ENCODE measurements around the gene DBN1.
"Not testable (repeated sequence)": the region's sequence is repeated elsewhere in the genome, so short reads cannot be mapped to it uniquely, and the experiment has no call there.

The DBN1 gene

DNA sequence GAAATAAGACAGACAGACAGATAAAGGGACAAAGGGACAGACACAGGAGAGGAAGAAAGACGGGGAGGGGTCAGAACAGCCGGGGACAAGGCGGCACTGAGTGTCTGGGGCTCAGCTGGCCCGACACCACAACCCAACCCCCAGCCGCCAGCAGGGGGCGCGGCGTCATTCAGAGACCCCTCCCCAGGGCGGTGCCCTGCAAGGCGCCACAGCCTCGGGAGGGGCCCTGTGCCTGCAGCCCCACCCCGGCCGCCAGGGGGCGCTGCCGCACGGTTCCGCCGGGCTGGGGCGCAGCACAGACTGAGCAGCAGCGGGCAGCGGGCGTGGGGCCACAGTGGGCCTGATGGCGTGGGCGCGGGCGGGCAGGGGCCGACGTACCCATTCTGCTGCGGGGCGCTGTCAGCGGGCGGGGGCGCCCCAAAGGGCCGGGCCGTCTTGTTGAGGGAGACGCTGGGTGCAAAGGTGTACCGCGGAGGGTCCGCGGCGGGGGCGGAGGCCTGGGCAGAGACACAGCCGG lies 18.1 kb upstream of the DBN1 start:
- no peak overlapping the region for H3K4me3 ChIP-seq (ENCODE audit: low read depth in 1 of 2, low read length in 2 of 2)
- no peaks in the 10 kb centered on the region for H3K27me3 ChIP-seq (ENCODE audit: control insufficient read depth in 1 of 2, insufficient read depth in 2 of 2, low read length in 2 of 2)
- H3K36me3 ChIP-seq (ENCODE audit: control insufficient read depth in 1 of 2, insufficient read depth in 2 of 2, low read length in 2 of 2), result peaks cover 6 to 13% of the 10 kb centered on the region in 2 donors
- H3K9ac ChIP-seq (ENCODE audit: low read depth in 1 of 2, low read length in 2 of 2), result no peak overlapping the region
- H3K4me1 ChIP-seq (ENCODE audit: control insufficient read depth in 1 of 2, insufficient read depth in 2 of 2, low read length in 2 of 2), result peaks cover 6 to 29% of the 10 kb centered on the region in 2 donors
- no peaks in the 10 kb centered on the region for H3K9me3 ChIP-seq (ENCODE audit: control insufficient read depth in 1 of 2, low read length in 2 of 2)
- H3K27ac ChIP-seq (ENCODE audit: low read depth, low read length), result no peak overlapping the region

DNA sequence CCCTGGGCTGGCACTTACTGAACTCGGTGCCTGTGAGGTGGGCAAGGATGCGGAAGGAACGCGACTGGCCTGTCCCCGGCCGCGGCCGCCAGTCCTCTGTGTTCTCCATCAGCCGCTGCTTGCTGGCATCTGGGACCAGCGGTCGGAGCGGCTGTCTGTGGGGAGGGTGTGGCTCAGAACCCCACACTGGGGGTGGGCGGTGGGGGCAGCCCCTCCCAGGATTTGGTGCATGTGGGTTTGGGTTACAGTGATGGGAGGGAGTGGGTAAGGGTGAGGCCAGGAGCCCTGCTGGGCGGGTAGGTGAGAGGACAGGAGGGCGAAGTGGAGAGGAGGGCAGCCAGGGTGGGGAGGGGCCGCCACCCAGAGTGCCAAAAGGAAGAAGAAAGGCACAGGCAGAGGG lies 17.6 kb upstream of the DBN1 start:
- Histone ChIP-seq H3K27ac (ENCODE audit: low read depth, low read length) (no peak overlapping the region), H3K36me3 (ENCODE audit: control insufficient read depth in 1 of 2, insufficient read depth in 2 of 2, low read length in 2 of 2) (peaks cover 6 to 13% of the 10 kb centered on the region in 2 donors), H3K4me1 (ENCODE audit: control insufficient read depth in 1 of 2, insufficient read depth in 2 of 2, low read length in 2 of 2) (peaks cover 6 to 24% of the 10 kb centered on the region in 2 donors), H3K4me3 (ENCODE audit: low read depth in 1 of 2, low read length in 2 of 2) (no peak overlapping the region), H3K9ac (ENCODE audit: low read depth in 1 of 2, low read length in 2 of 2) (no peak overlapping the region), H3K27me3 (ENCODE audit: control insufficient read depth in 1 of 2, insufficient read depth in 2 of 2, low read length in 2 of 2) (no peaks in the 10 kb centered on the region), H3K9me3 (ENCODE audit: control insufficient read depth in 1 of 2, low read length in 2 of 2) (no peaks in the 10 kb centered on the region)

DNA sequence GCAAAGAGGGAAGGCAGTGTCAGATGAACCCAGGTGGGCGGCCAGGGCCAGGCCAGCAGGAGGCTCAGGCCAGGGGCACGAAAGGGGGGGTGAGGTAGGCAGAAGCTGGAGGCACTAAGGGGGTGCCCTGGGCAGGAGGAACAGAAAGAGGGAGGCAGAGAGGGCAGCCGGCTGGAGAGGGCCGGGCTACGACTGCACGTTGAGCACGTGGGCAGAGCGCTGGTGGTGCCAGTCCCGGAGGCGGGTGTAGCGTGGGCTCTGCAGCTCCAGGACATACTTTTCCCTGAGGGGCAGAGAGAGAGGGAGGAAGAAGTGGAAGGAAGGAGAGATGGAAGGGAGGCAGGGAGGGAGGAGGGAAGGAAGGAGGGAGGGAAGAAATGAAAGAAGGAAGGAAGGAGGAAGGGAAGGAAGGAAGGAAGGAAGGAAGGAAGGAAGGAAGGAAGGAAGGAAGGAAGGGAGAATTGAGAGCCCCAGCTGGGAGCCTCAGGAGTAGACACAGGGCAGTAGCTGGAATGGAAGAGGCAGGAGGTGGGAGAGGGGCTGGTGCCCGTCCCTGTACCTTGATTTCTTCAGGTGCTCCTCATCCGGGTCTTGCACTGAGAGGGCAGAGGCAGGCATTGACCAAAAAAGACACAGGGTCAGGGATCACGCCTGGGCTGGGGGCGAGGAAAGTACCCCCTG lies 17.0 kb upstream of the DBN1 start:
- H3K4me3 ChIP-seq (ENCODE audit: low read depth in 1 of 2, low read length in 2 of 2), result no peak overlapping the region
- H3K27ac ChIP-seq (ENCODE audit: low read depth, low read length), result no peak overlapping the region
- H3K9me3 ChIP-seq (ENCODE audit: control insufficient read depth in 1 of 2, low read length in 2 of 2), result no peaks in the 10 kb centered on the region
- H3K4me1 ChIP-seq (ENCODE audit: control insufficient read depth in 1 of 2, insufficient read depth in 2 of 2, low read length in 2 of 2), result peaks cover 6 to 19% of the 10 kb centered on the region in 2 donors
- H3K27me3 ChIP-seq (ENCODE audit: control insufficient read depth in 1 of 2, insufficient read depth in 2 of 2, low read length in 2 of 2), result no peaks in the 10 kb centered on the region
- H3K36me3 ChIP-seq (ENCODE audit: control insufficient read depth in 1 of 2, insufficient read depth in 2 of 2, low read length in 2 of 2), result peaks cover 6 to 13% of the 10 kb centered on the region in 2 donors
- H3K9ac ChIP-seq (ENCODE audit: low read depth in 1 of 2, low read length in 2 of 2), result no peak overlapping the region

DNA sequence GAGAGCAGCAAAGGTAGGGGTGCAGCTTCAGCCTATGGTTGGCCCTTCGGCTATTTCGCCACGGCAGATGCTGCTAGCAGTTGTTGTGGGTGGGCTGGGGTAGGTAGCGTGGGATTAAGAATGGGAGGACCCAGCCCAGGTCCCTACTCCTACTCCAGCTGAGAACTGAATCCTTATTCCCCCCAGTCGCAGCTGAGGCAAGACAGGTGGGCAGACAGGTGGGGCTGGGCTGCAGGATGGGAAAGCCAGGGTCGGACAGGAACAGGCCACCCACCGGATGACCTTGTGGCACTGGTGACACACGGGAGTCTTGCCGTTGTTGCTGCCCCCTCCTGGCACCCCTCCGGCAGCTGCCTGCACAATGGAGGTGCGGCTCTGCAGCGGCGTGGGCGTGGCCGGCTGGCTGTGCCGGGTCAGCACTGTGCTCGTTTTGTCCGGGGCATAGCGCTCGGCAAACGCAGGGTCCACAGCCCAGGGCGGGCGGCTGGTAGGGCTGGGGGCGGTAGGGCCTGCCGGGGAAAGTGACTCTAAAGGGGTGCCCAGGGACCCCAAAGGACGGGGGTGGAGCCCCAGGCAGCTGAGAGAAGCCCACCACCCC lies 15.8 kb upstream of the DBN1 start:
- H3K4me1 ChIP-seq (ENCODE audit: control insufficient read depth in 1 of 2, insufficient read depth in 2 of 2, low read length in 2 of 2), result peaks cover 0 to 9% of the 10 kb centered on the region in 2 donors
- no peak overlapping the region for H3K27ac ChIP-seq (ENCODE audit: low read depth, low read length)
- peaks cover 6 to 13% of the 10 kb centered on the region in 2 donors for H3K36me3 ChIP-seq (ENCODE audit: control insufficient read depth in 1 of 2, insufficient read depth in 2 of 2, low read length in 2 of 2)

DNA sequence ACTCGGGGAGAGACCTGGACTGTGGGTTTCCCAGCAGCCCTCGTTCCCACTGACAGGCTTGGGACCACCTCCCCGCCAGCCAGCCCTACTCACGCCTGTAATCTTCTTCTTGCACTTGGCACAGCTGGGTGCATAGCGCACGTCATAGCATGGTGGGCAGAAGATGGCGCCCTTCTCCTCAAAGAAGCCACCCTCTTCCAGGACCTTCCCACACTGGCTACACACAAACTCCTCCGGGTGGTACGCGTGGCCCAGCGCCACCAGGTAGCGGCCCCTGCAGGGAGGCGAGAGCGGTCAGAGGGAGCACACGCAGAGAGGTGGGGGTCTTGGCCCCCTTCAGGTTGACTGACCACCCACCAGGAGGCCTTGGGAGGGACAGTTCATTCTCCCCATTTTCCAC lies 14.5 kb upstream of the DBN1 start:
- no peak overlapping the region for H3K27ac ChIP-seq (ENCODE audit: low read depth, low read length)
- H3K9me3 ChIP-seq (ENCODE audit: control insufficient read depth in 1 of 2, low read length in 2 of 2), result no peaks in the 10 kb centered on the region
- no peaks in the 10 kb centered on the region for H3K27me3 ChIP-seq (ENCODE audit: control insufficient read depth in 1 of 2, insufficient read depth in 2 of 2, low read length in 2 of 2)
- peaks cover 6 to 19% of the 10 kb centered on the region in 2 donors for H3K36me3 ChIP-seq (ENCODE audit: control insufficient read depth in 1 of 2, insufficient read depth in 2 of 2, low read length in 2 of 2)
- no peak overlapping the region for H3K9ac ChIP-seq (ENCODE audit: low read depth in 1 of 2, low read length in 2 of 2)
- peaks cover 0 to 4% of the 10 kb centered on the region in 2 donors for H3K4me1 ChIP-seq (ENCODE audit: control insufficient read depth in 1 of 2, insufficient read depth in 2 of 2, low read length in 2 of 2)
- H3K4me3 ChIP-seq (ENCODE audit: low read depth in 1 of 2, low read length in 2 of 2), result no peak overlapping the region

More for the DNA sequence above, 15.8 kb upstream of the DBN1 start:
- Histone ChIP-seq H3K4me3 (ENCODE audit: low read depth in 1 of 2, low read length in 2 of 2) (no peak overlapping the region), H3K9me3 (ENCODE audit: control insufficient read depth in 1 of 2, low read length in 2 of 2) (no peaks in the 10 kb centered on the region), H3K27me3 (ENCODE audit: control insufficient read depth in 1 of 2, insufficient read depth in 2 of 2, low read length in 2 of 2) (no peaks in the 10 kb centered on the region), H3K9ac (ENCODE audit: low read depth in 1 of 2, low read length in 2 of 2) (no peak overlapping the region)

DNA sequence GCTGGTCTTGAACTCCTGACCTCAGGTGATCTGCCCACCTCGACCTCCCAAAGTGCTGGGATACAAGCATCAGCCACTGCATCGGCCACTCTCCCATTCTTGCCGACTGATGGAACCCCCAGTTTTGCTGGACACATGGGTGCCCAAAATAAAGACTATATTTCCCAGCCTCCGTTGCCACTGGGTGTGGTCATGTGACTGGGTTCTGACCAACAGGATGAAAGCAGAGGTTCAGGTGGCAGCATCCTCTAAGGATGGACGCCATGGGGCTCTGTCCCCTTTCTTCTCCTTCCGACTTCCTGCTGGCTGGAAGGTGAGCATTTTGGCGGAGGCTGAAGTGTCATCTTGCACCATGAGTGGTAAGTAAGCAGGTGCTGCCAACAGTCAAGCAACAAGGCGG lies 13.7 kb upstream of the DBN1 start:
- no peak overlapping the region for H3K27ac ChIP-seq (ENCODE audit: low read depth, low read length)
- H3K4me1 ChIP-seq (ENCODE audit: control insufficient read depth in 1 of 2, insufficient read depth in 2 of 2, low read length in 2 of 2), result peaks cover 0 to 4% of the 10 kb centered on the region in 2 donors
- no peaks in the 10 kb centered on the region for H3K27me3 ChIP-seq (ENCODE audit: control insufficient read depth in 1 of 2, insufficient read depth in 2 of 2, low read length in 2 of 2)
- peaks cover 6 to 19% of the 10 kb centered on the region in 2 donors for H3K36me3 ChIP-seq (ENCODE audit: control insufficient read depth in 1 of 2, insufficient read depth in 2 of 2, low read length in 2 of 2)
- H3K9me3 ChIP-seq (ENCODE audit: control insufficient read depth in 1 of 2, low read length in 2 of 2), result no peaks in the 10 kb centered on the region
- no peak overlapping the region for H3K9ac ChIP-seq (ENCODE audit: low read depth in 1 of 2, low read length in 2 of 2)
- H3K4me3 ChIP-seq (ENCODE audit: low read depth in 1 of 2, low read length in 2 of 2), result no peak overlapping the region

DNA sequence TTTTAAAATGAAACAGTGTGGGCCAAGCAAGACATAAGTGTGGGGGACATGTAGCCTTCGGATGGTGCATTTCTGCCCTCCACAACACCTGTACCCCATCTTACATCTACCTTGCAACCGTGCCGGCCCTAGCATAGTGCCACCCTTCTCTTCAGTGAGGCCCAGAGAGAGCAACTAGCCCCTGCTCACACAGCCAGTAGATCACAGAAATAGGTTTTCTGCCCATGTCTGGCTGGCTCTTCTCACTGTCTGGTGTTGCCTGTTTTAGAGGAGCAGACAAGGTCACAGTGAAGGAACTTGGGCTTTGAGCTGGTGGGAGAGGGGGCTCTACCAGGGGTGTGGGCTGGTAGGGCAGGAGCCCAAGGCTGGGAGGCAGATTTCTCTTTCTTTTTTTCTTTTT lies 12.8 kb upstream of the DBN1 start:
- Histone ChIP-seq H3K36me3 (ENCODE audit: control insufficient read depth in 1 of 2, insufficient read depth in 2 of 2, low read length in 2 of 2) (peaks cover 6 to 19% of the 10 kb centered on the region in 2 donors), H3K4me1 (ENCODE audit: control insufficient read depth in 1 of 2, insufficient read depth in 2 of 2, low read length in 2 of 2) (peaks cover 0 to 4% of the 10 kb centered on the region in 2 donors), H3K9ac (ENCODE audit: low read depth in 1 of 2, low read length in 2 of 2) (no peak overlapping the region), H3K9me3 (ENCODE audit: control insufficient read depth in 1 of 2, low read length in 2 of 2) (no peaks in the 10 kb centered on the region), H3K27ac (ENCODE audit: low read depth, low read length) (no peak overlapping the region), H3K27me3 (ENCODE audit: control insufficient read depth in 1 of 2, insufficient read depth in 2 of 2, low read length in 2 of 2) (no peaks in the 10 kb centered on the region), H3K4me3 (ENCODE audit: low read depth in 1 of 2, low read length in 2 of 2) (no peak overlapping the region)

DNA sequence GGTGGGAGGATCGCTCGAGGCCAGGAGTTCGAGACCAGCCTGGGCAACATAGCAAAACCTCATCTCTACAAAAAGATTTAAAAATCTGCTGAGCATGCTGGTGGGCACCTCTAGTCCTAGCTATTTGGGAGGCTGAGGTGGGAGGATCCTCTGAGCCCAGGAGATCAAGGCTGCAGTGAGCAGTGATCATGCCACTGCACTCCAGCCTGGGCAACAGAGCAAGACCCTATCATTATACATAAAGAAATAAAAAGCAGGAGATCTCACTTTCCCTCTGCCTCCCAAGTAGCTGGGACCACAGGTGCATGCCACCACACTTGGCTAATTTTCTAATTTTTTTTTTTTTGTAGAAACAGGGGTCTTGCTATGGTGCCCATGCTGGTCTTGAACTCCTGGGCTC lies 12.3 kb upstream of the DBN1 start:
- not testable (repeated sequence) for H3K4me3 ChIP-seq (ENCODE audit: low read depth in 1 of 2, low read length in 2 of 2); H3K9ac ChIP-seq (ENCODE audit: low read depth in 1 of 2, low read length in 2 of 2); H3K27ac ChIP-seq (ENCODE audit: low read depth, low read length); H3K4me1 ChIP-seq (ENCODE audit: control insufficient read depth in 1 of 2, insufficient read depth in 2 of 2, low read length in 2 of 2); H3K27me3 ChIP-seq (ENCODE audit: control insufficient read depth in 1 of 2, insufficient read depth in 2 of 2, low read length in 2 of 2); H3K9me3 ChIP-seq (ENCODE audit: control insufficient read depth in 1 of 2, low read length in 2 of 2)
- peaks cover 6 to 19% of the 10 kb centered on the region in 2 donors for H3K36me3 ChIP-seq (ENCODE audit: control insufficient read depth in 1 of 2, insufficient read depth in 2 of 2, low read length in 2 of 2)

DNA sequence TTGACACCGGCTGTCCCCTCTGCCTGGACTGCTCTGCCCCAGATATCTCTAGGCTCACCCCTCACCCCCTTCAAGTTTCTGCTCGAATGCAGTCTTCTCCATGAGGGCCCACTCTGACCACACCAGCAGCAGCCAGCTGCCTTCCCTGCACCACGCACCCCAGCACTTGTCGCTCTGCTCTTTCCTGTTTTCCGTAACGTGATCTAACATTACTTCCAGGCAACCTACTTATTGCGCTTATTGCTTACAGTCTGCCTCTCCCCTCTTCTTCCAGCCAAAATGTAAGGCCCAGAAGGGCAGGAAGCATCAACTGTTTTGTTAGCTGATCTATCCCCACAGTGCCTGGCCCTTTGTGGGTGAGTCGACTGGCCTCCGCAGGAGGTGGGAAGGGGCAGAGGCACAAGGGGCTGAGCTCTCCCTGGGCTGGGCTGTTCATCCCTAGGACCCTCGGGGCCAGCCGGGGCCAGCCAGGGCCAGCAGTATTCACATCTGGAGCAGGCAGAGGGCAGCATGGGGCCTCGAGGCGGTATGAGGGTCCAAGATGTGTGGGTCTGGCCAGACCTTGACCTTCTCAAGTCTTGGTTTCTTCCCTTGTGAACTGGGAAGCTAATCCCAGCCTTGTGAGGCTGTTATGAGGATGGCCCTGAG lies 11.6 kb upstream of the DBN1 start:
- H3K9ac ChIP-seq (ENCODE audit: low read depth in 1 of 2, low read length in 2 of 2), result no peak overlapping the region
- H3K27ac ChIP-seq (ENCODE audit: low read depth, low read length), result no peak overlapping the region
- no peak overlapping the region for H3K4me3 ChIP-seq (ENCODE audit: low read depth in 1 of 2, low read length in 2 of 2)
- no peaks in the 10 kb centered on the region for H3K27me3 ChIP-seq (ENCODE audit: control insufficient read depth in 1 of 2, insufficient read depth in 2 of 2, low read length in 2 of 2)
- no peaks in the 10 kb centered on the region for H3K9me3 ChIP-seq (ENCODE audit: control insufficient read depth in 1 of 2, low read length in 2 of 2)
- H3K4me1 ChIP-seq (ENCODE audit: control insufficient read depth in 1 of 2, insufficient read depth in 2 of 2, low read length in 2 of 2), result peaks cover 0 to 6% of the 10 kb centered on the region in 2 donors
- H3K36me3 ChIP-seq (ENCODE audit: control insufficient read depth in 1 of 2, insufficient read depth in 2 of 2, low read length in 2 of 2), result peaks cover 6 to 19% of the 10 kb centered on the region in 2 donors
